ENCODE results near the gene CBX3. TPM values are rescaled to one million over a fixed set of nuclear protein-coding genes. Genes with fewer than 3 reads are reported as not detected.
A peak's percentile ranks its signal among the peaks of the same experiment; 100 is the strongest.

Gene CBX3
- total RNA-seq, 1 donor from 2014 or later = 102 TPM

- H3K4me3 Mint-ChIP-seq (ENCODE audit: unreplicated experiment) = no peak overlapping the region
- H3K9me3 Mint-ChIP-seq (ENCODE audit: low read depth) = no peaks in the 10 kb centered on the region
- no peak for TF ChIP-seq CTCF (IDR thresholded peaks at IDR 0.05)
- peak overlapping the region; percentile 20 for H3K27ac Mint-ChIP-seq (ENCODE audit: unreplicated experiment)
- peaks cover 39% of the 10 kb centered on the region for H3K36me3 Mint-ChIP-seq (ENCODE audit: low read depth)
- H3K27me3 Mint-ChIP-seq (ENCODE audit: low read depth) = no peaks in the 10 kb centered on the region
- DNase-seq (ENCODE audit: low spot score) = no peak
- peaks cover 33% of the 10 kb centered on the region for H3K4me1 Mint-ChIP-seq (ENCODE audit: low read depth)
Measured at GRCh38 chr7:26186364-26187311, 14.9 kb upstream of the CBX3 start.

- Mint-ChIP-seq H3K27ac (ENCODE audit: unreplicated experiment) (no peak overlapping the region), H3K36me3 (ENCODE audit: low read depth) (peaks cover 48% of the 10 kb centered on the region), H3K4me1 (ENCODE audit: low read depth) (peaks cover 41% of the 10 kb centered on the region), H3K27me3 (ENCODE audit: low read depth) (no peaks in the 10 kb centered on the region), H3K4me3 (ENCODE audit: unreplicated experiment) (no peak overlapping the region), H3K9me3 (ENCODE audit: low read depth) (no peaks in the 10 kb centered on the region)
- no peak for TF ChIP-seq CTCF (IDR thresholded peaks at IDR 0.05)
- no peak for DNase-seq (ENCODE audit: low spot score)
Measured at GRCh38 chr7:26187380-26188205, 14.0 kb upstream of the CBX3 start.

GRCh38 chr7:26188206-26188956 is 13.2 kb upstream of the CBX3 start:
- H3K9me3 Mint-ChIP-seq (ENCODE audit: low read depth) = no peaks in the 10 kb centered on the region
- no peaks in the 10 kb centered on the region for H3K27me3 Mint-ChIP-seq (ENCODE audit: low read depth)
- no peak overlapping the region for H3K4me3 Mint-ChIP-seq (ENCODE audit: unreplicated experiment)
- DNase-seq (ENCODE audit: low spot score) = no peak
- H3K36me3 Mint-ChIP-seq (ENCODE audit: low read depth) = peaks cover 55% of the 10 kb centered on the region
- H3K4me1 Mint-ChIP-seq (ENCODE audit: low read depth) = peaks cover 48% of the 10 kb centered on the region
- TF ChIP-seq CTCF (IDR thresholded peaks at IDR 0.05) = no peak
- H3K27ac Mint-ChIP-seq (ENCODE audit: unreplicated experiment) = no peak overlapping the region

GRCh38 chr7:26188957-26189541 is 12.5 kb upstream of the CBX3 start:
- H3K27ac Mint-ChIP-seq (ENCODE audit: unreplicated experiment) = no peak overlapping the region
- no peak overlapping the region for H3K4me3 Mint-ChIP-seq (ENCODE audit: unreplicated experiment)
- peaks cover 54% of the 10 kb centered on the region for H3K4me1 Mint-ChIP-seq (ENCODE audit: low read depth)

More at GRCh38 chr7:26188957-26189541, 12.5 kb upstream of the CBX3 start:
- Mint-ChIP-seq H3K27me3 (ENCODE audit: low read depth) (no peaks in the 10 kb centered on the region), H3K36me3 (ENCODE audit: low read depth) (peaks cover 61% of the 10 kb centered on the region), H3K9me3 (ENCODE audit: low read depth) (no peaks in the 10 kb centered on the region)
- TF ChIP-seq CTCF (IDR thresholded peaks at IDR 0.05) = no peak
- no peak for DNase-seq (ENCODE audit: low spot score)

All from chondrocyte (in vitro differentiated cells).